NCI-H460 (cell line): ENCODE results near the gene CRADD. TPM values are rescaled to one million over a fixed set of nuclear protein-coding genes. Genes with fewer than 3 reads are reported as not detected.
A peak's percentile ranks its signal among the peaks of the same experiment; 100 is the strongest.

Experiments
- DNase-seq: peaks from one replicate; pipeline ENCODE4 v3.0.0-alpha.2; 2016; ENCODE audit warnings: low read depth; ENCODE audit errors: extremely low read depth
- total RNA-seq: library from RNA; depleted of rRNA; stranded (reverse); fragments of >200 nt; shearing (Covaris generic); gene quantifications from 2 replicates; pipeline ENCODE4 v1.2.3, GENCODE V29; 2014

Gene CRADD
- total RNA-seq, 1 experiment from 2014 or later = 20.5 TPM

DNA sequence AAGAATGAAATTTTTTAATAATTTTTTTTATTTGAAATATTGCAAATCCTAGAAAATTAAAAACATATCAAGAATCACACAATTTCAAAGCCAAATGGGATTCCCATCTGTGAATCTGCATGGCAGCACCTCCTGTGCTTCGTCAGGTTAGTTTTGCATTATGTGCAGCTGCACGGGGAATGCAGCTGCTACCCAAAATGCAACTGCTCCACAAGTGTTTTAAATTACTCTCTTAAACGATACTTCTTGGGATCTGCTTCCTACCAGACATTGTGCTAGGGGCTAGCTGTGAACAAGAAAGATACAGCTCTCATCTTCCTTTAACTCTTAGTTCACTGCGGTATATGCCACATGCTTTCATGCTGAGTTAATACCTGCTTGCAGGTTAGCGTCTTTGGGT is 154.2 kb downstream of the CRADD start:
- no peak for DNase-seq

DNA sequence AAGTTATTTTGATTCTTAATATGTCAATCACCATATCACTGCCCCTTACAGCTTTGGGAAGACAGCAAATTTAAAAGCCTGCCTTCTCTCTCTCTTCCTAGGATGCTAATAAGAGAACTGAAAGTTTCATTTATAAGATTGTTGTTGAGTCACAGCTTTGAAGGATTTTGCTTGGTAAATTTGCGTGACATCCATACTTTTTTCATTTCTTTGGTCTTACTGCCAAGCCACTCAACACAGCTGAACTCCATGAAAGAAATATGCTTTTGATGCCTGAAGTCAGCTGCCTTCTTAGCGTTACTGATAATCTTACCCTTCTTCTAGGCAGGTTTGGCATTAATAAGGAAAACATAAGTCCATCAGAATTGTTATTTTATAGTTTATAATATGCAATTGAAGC is 155.0 kb downstream of the CRADD start:
- DNase-seq = no peak

- no peak for DNase-seq
Observed at GRCh38 chr12:93833946-93834345, 156.8 kb downstream of the CRADD start.

DNA sequence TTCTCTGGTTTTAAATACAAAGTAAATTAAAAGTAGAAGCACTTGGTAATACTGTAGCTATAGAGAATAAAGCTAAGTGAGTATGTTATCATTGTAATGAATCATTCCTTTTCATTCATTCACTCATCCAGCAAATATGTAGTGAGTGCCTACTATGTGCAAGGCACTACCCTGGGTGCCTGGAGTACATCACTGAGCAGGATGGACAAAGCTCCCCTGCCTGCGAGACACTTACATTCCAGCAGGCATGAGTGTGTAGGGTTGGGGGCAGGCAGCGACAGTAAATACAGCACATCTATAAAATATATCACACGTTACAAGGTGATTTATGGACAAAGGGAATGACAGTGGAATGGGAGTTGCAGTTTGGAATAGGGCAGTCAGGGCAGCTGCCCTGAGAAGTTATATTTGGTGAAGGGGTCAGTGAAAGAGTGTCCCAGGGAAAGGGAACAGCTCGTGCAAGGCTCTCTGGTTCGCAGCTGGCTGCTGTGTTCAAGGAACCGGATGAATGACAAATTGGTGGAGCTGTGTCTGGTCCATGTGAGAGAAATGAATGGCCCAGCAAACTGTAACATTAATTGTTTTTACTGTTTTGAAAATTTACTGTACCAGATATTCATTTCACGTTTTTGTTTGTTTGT is 159.6 kb downstream of the CRADD start:
- no peak for DNase-seq

GRCh38 chr12:93838193-93838592 is 161.0 kb downstream of the CRADD start:
- DNase-seq = no peak

DNA sequence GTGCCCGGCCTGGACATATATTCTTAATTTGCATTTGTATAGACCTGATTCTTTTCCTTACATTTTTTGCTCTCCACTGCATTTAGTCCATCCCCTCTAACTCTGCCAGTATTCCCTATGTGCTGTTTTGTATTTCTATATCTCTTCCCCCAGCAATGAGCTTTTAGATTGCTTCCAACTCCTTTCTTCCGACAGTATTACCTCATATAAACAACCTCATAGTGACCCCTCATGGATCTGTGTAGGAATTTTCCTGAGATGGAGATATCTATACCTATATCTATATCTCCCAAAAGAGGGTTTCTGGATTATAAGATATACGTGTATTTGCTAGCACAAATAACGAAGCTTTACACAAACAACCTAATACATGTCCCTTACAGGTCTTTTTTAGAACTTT is 161.9 kb downstream of the CRADD start:
- DNase-seq = peak; percentile 21

DNA sequence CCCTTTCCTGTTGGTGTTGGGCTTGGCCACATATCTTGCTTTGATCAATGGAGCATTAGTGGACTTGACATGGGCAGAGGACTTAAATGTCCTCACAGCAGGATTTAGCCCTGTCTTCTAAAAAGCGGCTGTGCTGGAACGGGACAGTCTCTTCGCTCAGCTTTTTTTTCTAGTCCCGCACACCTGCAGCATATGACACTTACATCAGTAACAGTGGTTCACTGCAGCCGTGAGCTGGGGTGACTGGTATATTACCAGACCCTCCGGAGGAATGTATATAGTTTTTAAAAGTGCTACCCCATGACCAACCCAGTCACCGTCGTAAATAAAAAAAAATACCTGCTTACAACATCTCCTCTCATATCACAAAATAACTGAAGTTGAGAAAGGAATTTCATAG is 164.5 kb downstream of the CRADD start:
- DNase-seq = no peak

GRCh38 chr12:93844164-93844784 is 167.1 kb downstream of the CRADD start:
- DNase-seq = no peak

GRCh38 chr12:93846936-93847516 is 169.9 kb downstream of the CRADD start:
- no peak for DNase-seq

DNA sequence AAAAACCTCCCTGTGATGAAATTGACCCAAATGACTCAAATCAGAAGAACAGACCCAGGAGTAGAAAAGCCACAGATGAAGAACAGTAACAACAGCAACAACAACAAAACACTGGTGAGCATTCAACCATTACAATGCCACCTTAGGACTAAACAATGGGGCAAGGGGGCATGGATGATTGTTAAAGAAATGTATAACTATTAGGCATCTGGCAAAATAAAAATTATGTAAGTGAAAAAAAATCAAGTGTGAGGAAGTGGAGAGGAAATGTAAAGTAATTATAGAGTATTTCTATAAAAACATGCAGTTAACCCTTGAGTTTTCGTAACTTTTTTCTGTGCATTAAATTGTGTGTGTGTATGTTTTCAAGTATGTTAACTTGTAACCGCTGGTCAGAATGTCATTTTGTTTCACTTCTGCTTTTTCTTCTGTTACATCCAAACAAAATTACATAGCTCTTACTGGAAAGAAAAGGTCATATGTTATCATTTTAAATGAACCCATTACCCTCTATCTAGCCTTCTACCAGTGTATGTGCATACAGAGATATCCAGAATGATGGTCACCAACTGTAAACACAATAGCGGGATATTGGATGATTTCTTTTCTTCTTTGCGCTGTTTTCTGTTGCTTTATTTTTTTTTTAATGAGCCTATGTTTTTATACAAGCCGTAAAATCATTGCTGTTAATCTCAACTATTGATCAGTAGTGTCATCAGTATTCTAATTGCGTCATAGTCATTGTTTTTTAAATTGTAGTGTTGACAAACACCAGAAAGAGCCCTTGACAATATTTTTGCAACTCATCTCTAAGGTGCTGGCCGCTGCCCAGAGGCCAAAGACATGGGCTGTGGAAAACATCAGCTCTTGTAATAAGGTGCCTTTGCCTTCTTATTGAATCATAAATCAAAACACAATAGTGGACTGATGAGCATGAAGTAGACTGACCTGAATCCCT is 170.6 kb downstream of the CRADD start:
- DNase-seq = no peak

- no peak for DNase-seq
Observed at GRCh38 chr12:93848523-93849101, 171.4 kb downstream of the CRADD start.

DNA sequence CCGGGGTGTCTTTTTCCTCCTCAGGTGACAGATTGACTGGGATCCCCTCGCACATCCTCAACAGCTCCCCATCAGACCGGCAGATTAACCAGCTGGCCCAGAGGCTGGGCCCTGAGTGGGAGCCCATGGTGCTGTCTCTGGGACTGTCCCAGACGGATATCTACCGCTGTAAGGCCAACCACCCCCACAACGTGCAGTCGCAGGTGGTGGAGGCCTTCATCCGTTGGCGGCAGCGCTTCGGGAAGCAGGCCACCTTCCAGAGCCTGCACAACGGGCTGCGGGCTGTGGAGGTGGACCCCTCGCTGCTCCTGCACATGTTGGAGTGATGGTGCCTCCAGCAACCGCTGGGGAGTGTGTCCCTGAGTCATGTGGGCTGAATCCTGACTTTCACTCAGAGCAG is 172.8 kb downstream of the CRADD start:
- no peak for DNase-seq

DNA sequence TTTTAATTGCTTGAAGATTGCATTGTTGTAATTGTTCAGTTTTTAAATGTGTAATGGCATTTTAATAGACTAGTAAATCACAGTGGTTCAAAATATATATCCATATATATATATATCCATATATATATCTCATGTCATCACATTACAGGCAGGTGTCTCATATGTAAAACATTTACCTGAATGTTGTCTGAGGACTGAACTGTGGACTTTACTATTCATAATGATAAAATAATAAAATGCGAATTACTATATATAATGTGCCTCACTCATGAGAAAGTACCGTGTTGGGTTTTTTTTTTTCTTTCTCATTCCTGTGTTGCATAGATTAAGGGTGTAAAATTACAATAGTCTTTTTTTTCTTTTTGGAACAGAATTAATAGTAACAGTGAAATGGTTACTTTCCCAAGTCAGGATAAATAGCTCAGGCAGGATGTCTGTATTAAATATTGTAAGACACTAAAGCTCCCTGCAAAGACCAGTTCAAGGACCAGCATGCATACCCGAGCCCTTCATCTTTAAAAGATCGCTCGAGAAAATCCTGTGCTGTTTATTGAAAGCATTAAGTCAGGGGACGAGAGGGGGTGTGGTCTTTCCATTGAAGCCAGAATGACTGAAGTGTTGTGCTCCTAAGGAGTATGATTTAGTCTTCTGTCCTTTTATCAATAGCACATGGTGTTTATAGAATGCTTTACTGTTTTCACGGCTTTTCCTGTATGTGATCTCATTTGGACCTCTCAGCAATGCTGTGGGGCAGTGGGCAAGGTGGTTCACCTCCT is 173.5 kb downstream of the CRADD start:
- DNase-seq = no peak

DNA sequence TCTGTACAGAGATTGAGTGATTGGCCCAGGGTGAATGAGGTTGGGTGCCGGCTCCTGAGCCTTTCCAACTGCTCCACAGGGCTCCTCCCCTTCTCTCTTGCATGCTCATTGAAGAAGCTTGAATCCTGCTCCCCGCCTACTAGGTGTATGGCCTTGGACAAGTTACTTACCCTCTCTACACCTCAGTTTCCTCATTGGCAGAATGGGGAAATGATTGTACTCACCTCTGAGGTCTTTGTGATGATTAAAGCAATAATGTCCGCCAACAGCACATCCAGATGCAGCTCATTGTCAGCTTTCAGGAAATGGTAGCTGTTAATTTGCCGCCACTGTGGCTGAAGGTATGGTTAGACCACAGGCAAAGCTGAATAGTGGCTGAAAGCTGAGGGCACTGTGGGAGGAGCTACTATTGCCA is 174.1 kb downstream of the CRADD start:
- no peak for DNase-seq

DNA sequence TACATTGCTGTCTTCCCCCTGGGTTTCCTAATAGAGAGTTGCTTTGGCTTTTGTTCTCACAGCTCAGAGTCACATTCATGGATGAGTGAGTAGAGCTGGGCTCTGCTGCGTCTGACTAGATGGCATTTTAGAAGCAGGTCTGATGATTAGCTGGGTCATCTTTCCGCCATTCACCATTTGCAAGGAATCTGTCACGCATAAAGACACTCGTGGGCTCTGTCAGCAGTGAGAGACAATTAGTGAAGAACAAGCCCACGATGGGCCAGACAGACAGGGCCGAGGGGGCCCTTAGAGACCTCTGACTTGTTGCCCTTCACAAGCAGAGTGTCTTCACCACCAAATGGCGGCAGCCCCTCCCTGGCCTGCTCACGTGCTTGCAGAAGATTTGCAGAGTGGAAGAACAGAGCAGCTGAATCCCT is 175.0 kb downstream of the CRADD start:
- DNase-seq = no peak

DNA sequence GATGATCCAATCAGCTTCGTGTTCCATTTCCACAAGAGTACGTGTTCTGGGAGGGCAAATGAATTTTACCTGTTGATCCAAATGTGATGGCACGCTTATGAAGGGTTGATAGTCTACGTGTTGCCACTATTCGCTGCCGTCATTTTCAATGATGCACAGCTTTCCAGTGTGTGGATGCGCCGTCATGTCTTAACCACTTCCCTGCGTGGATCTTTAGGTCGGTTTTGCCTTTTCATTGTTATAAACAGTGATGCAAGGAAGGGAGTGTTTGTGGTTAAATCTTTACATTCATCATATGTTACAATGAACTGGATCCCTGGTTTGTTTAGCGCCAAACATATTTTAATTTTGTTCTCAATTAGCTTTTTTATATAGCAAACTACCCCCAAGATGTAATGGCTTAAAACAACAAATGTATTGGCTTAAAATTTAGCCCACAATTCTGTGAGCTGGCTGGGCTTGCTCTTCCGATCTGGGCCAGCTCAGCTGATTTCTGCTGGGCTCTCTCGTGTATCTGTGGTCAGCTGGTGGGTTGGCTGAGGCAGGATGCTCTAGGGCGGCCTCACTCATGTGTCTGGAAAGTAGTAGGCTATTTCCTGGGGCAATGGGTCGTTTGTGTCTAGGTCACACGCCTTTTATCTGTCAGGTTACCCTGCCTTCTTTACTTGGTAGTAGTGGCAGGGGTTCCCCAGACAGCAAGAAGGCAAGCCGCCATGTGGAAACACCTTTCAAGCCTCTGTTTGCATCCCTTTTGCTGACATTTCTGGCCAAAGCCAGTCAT is 176.7 kb downstream of the CRADD start:
- no peak for DNase-seq

GRCh38 chr12:93855261-93855660 is 178.1 kb downstream of the CRADD start:
- DNase-seq = no peak

- no peak for DNase-seq
Observed at GRCh38 chr12:93856611-93857010, 179.4 kb downstream of the CRADD start.

DNA sequence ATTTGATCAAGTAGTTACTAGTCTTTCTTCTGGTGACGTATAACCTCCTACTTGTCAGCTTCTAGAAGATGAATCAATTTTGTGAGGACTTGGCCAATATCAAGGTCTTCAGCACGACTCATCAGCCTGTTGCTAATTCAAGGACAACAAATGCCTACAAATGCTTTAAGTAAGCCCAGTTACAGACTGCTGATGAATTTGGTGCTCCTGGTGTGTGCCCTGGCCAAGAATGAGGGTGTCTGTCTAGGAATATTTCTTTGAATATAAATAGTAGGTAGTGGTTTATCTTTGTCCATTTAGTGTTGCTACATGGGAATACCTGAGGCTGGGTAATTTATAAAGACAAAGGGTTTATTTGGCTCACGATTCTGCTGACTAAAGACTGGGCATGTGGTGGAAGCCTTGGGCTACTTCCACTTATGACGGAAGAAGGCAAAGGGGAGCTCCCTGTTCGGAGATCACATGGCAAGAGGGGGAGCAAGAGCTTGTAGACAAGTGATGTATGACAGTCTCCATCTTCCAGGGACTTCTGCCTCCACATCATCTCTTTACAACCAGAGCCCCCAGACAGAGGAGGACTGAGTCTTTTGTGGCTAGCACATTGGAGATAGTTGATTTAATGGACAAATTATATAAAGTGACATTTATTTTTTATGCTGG is 180.2 kb downstream of the CRADD start:
- no peak for DNase-seq
